Epithelial cell of esophagus (primary cell): ENCODE data around the gene NLRC5.
"Not testable (repeated sequence)": the region's sequence is repeated elsewhere in the genome, so short reads cannot be mapped to it uniquely, and the experiment has no call there.

Experiments
- DNase-seq: peaks from one replicate; pipeline ENCODE4 v3.0.0; 2010; ENCODE audit warnings: low read depth
- H3K4me3 ChIP-seq: 2 replicates; pipeline ENCODE4 v1.5.1; 2011; ENCODE audit warnings: mild to moderate bottlenecking, low read length, control low read depth
- TF ChIP-seq, protein P1 (sequence below): IDR thresholded peaks from 2 replicates; pipeline ENCODE4 v1.5.1; 2011; ENCODE audit warnings: low read depth, mild to moderate bottlenecking, low read length, control low read depth, inconsistent platforms; ENCODE audit not compliant: insufficient read depth; ENCODE audit errors: missing control alignments

The NLRC5 gene

DNA sequence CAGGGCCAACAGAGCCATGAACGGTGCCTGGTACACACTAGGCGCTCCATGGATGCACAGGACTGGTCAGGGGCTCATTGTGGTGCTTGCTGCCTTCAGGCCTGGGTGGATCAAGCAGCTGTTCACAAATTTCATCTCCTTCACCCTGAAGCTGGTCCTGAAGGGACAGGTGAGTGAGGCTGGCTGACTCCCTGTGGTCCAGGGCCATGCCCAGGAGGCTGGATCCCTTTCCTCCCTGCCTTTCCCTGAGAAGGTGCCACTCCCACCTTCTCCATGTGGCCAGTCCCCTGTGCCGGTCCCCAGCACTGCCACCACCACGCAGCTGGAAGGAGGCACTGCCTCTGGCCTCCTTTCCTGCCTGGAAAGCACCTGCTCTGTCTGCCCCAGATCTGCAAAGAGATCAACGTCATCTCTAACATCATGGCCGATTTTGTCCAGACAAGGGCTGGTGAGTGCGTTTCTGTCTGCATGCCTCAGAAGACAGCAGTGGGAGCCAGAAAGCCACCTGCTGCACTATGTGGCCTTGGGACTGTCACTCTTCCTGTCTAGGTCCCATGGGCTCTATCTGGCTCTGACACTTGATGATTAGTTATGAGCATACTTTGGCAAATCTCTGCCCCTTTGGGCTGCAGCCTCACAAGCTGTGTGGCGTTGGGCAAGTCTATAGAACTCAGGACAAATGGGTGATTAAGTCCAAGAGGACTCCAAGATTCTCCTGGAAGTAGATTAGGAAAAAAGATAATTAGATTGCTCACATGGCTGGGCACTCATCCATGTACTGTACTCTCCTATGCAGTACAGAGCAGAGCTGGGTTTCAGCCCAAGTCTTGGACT is 18.2 kb upstream of the NLRC5 start:
- DNase-seq = no peak
- TF ChIP-seq, protein P1, sequence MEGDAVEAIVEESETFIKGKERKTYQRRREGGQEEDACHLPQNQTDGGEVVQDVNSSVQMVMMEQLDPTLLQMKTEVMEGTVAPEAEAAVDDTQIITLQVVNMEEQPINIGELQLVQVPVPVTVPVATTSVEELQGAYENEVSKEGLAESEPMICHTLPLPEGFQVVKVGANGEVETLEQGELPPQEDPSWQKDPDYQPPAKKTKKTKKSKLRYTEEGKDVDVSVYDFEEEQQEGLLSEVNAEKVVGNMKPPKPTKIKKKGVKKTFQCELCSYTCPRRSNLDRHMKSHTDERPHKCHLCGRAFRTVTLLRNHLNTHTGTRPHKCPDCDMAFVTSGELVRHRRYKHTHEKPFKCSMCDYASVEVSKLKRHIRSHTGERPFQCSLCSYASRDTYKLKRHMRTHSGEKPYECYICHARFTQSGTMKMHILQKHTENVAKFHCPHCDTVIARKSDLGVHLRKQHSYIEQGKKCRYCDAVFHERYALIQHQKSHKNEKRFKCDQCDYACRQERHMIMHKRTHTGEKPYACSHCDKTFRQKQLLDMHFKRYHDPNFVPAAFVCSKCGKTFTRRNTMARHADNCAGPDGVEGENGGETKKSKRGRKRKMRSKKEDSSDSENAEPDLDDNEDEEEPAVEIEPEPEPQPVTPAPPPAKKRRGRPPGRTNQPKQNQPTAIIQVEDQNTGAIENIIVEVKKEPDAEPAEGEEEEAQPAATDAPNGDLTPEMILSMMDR = no peak
- H3K4me3 ChIP-seq = no peak overlapping the region

DNA sequence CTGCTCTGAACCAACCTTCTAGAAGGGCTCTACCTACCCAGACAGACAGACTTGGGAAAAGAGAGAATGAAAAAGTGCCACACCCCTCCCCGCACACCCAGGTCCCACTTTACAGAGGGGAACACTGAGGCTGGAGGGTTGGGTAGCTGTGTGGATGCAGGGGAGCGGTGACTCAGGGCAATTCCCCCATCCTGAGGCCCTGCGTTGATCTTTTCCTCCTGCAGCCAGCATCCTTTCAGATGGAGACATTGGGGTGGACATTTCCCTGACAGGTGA is 17.7 kb upstream of the NLRC5 start:
- TF ChIP-seq, protein P1 = no peak
- no peak overlapping the region for H3K4me3 ChIP-seq
- no peak for DNase-seq

DNA sequence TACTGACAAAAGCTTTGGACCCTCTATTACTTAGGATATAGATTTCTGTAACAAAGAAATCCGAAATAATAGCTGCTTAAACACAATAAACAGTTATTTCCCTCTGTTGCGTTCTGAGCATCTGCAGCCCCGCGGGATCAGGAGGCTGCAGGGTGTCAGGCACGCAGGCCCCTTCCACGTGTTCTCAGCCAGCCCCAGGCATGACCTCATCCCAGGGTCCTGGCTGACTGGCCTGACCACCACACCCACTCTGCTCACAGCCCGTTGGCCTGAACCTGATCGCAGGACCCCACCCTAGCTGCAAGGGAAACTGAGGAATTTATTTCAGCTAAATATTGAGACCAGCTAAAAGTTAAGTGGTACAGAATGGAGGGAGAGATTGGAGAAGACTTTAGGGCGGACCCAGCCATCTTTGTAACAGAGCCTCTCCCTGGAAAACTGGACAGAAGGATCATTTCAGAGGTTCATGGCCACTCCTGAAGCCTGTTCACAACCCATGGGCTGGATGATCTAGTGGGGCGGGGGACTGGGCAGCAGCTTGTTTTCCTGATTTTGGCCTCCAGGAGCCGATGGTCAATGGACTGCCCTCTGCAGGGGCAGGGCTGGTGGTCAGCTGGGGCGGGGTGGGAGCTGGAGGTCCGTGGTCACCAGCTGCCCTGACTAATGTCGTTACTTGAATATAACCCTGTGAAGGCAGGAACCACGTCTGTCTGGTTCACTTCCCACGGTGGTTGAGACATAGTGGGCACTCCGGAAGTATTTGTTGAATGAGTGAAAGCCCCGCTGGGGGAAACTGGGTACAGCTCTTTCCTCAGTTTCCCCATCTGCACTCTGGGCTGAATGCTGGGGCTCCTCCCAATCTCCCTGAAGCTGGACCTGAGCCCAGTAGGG is 16.7 kb upstream of the NLRC5 start:
- TF ChIP-seq, protein P1 = no peak
- no peak overlapping the region for H3K4me3 ChIP-seq
- no peak for DNase-seq

DNA sequence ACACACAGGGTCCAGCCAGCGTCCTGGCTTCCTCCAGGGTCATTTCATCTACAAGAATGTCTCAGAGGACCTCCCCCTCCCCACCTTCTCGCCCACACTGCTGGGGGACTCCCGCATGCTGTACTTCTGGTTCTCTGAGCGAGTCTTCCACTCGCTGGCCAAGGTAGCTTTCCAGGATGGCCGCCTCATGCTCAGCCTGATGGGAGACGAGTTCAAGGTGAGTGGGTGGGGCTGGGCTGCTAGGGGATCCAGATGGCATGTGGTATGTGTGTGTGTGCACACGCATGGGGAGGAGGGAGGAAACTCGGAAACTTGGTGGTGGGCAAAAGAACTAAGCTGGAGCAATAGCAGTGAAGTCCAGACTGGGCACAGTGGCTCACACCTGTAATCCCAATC is 16.1 kb upstream of the NLRC5 start:
- TF ChIP-seq, protein P1 = no peak
- no peak overlapping the region for H3K4me3 ChIP-seq
- DNase-seq = no peak

DNA sequence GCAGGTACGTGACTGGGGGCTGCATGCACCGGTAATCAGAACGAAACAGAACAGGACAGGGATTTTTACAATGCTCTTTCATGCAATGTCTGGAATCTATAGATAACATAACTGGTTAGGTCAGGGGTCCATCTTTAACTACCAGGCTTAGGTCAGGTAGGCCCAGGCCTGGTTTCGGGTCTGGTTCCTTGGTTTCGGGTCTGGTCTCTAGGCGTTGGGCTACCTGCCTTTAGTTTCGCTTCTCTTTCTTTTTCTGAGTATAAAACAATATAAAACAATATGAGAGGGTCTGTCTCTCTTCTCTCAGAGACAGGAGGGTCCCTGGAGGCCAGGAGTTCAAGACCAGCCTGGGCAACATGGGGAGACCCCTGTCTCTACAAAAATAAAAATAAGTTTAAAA is 15.5 kb upstream of the NLRC5 start:
- not testable (repeated sequence) for H3K4me3 ChIP-seq, DNase-seq

DNA sequence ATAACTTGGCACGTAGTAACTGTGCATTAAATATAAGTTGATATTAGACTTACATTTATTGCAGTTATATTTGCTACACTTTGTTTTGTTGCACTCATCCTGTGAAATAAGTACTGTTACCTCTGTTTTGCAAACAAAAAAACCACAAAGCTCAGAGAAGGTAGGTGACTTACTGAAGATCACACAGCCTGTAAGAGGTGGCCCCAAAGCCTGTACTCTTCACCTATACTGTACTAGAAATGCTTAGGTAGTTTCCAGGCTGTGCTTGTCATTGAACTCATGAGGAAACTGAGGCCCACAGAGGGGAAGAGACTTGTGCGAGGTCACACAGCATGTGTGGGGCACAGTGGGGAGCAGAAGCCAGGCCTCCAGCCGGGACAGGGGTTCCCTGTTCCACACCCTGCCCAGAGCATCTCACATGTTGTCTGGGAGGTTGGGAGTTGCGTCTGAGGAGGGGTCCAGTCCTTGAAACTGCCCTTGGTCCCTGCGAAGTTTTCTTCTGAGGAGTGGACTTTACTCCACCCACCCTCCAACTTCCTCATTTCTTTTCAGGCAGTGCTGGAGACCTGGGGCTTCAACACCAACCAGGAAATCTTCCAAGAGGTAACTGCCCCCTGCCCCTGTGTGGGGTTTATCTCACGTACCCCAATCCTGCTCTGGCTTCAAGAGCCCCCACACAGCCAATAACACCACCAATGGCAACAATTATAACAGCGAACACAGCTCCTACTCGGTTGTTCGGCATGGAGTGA is 14.6 kb upstream of the NLRC5 start:
- TF ChIP-seq, protein P1 = no peak
- H3K4me3 ChIP-seq = no peak overlapping the region
- no peak for DNase-seq

DNA sequence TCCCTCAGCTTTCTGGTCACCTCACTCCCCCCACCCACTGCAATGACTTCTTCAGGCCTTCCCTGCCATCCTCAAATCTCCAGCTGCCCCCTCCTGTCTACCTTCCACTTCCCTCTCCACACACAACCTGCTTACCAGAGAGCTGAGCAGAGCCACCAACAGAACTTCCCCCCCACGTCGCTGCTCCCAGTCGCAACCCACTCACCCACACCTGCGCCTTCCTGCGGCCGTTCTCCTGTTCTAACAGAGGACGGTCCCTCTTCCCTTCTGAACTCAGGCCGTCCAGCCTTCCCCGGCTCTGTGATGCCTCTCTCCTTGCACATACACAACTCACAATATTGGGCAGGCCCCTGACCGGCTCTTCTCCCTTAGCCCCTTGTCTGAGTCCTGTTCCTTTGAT is 13.6 kb upstream of the NLRC5 start:
- no peak for DNase-seq
- TF ChIP-seq, protein P1 = no peak
- H3K4me3 ChIP-seq = no peak overlapping the region
